A549 (cell line): ENCODE data around the gene CACTIN. TPM values are rescaled to one million over a fixed set of nuclear protein-coding genes. Genes with fewer than 3 reads are reported as not detected.
A peak's percentile ranks its signal among the peaks of the same experiment; 100 is the strongest.

ENCODE experiments used
- ATAC-seq, 2 experiments: fragments of 200-7000 bp in 1 of 2; fragments of >200 bp in 1 of 2; cut with Nextera tagmentation in 1 of 2; cut with Tn5 transposase in 1 of 2; 3 replicates each; pipeline versions ENCODE4 v1.8.0 to v1.9.1; 2018 to 2020; ENCODE audit warnings: mild to moderate bottlenecking in 1 of 2, moderate library complexity in 1 of 2
- CTCF ChIA-PET: fragments of 300-600 bp; sonication (Branson Sonifier 250); formaldehyde crosslinking; extraction: SDS; loops from one replicate; lab custom pipeline; 2021; ENCODE audit warnings: antibody characterized with exemption, inconsistent platforms; lab: Yijun Ruan, JAX
- POLR2A ChIA-PET: fragments of 350-600 bp; formaldehyde crosslinking; extraction: SDS; loops from one replicate; lab custom pipeline; 2021; ENCODE audit warnings: antibody characterized with exemption, inconsistent platforms; lab: Yijun Ruan, JAX
- DNase-seq, 2 experiments: peaks; one replicate each; pipeline versions ENCODE4 v3.0.0 to v3.0.0-alpha.2; 2011 to 2016; ENCODE audit warnings: low read depth in 1 of 2, low spot score in 1 of 2
- FAIRE-seq: peaks from 2 replicates; lab custom pipeline; 2011; peaks lifted over from hg19 to GRCh38; lab: Jason Lieb, UNC
- H3K27ac ChIP-seq, 2 experiments: fragments of >200 bp; sonication (Bioruptor Twin); formaldehyde crosslinking; 3 replicates each; pipeline ENCODE4 v1.5.1; 2016 to 2017
- H3K4me1 ChIP-seq: fragments of >200 bp; sonication (Bioruptor Twin); formaldehyde crosslinking; 3 replicates; pipeline ENCODE4 v1.6.1; 2016
- H3K4me2 ChIP-seq: fragments of >200 bp; sonication (Bioruptor Twin); formaldehyde crosslinking; 3 replicates; pipeline ENCODE4 v1.6.1; 2016
- H3K4me3 ChIP-seq: fragments of >200 bp; sonication (Bioruptor Twin); formaldehyde crosslinking; 3 replicates; pipeline ENCODE4 v1.5.1; 2016
- H3K9me3 ChIP-seq: fragments of >200 bp; sonication (Bioruptor Twin); formaldehyde crosslinking; 3 replicates; pipeline ENCODE4 v1.6.1; 2016
- BCL3 ChIP-seq: fragments of >200 bp; sonication (Bioruptor Twin); formaldehyde crosslinking; IDR thresholded peaks from 3 replicates; pipeline ENCODE4 v1.6.1; 2016
- CBX8 ChIP-seq: fragments of 200-600 bp; sonication (generic); IDR thresholded peaks from 2 replicates; pipeline ENCODE4 v1.6.1; 2016
- CEBPB ChIP-seq, 2 experiments: fragments of >200 bp in 1 of 2; sonication (Bioruptor Twin) in 1 of 2; formaldehyde crosslinking in 1 of 2; IDR thresholded peaks; 2 replicates each; pipeline ENCODE4 v1.6.1; 2012 to 2016
- CHD2 ChIP-seq: fragments of 150-350 bp; IDR thresholded peaks from 2 replicates; pipeline ENCODE4 v1.6.1; 2014; ENCODE audit warnings: low read length; ENCODE audit not compliant: partially characterized antibody
- CTCF ChIP-seq: fragments of >200 bp; sonication (Bioruptor Twin); formaldehyde crosslinking; IDR thresholded peaks from 3 replicates; pipeline ENCODE4 v1.5.1; 2016
- EHF ChIP-seq: fragments of 250-450 bp; sonication (Bioruptor Pico); IDR thresholded peaks from 2 replicates; pipeline ENCODE4 v1.5.0; 2020; ENCODE audit warnings: mild to moderate bottlenecking
- ESRRA ChIP-seq: fragments of 150-350 bp; IDR thresholded peaks from 2 replicates; pipeline ENCODE4 v1.6.1; 2014; ENCODE audit warnings: mild to moderate bottlenecking, low read length, borderline replicate concordance
- GATA3 ChIP-seq: IDR thresholded peaks from 2 replicates; pipeline ENCODE4 v1.6.1; 2012; ENCODE audit warnings: borderline replicate concordance
- HEYL ChIP-seq: fragments of 250-450 bp; sonication (Bioruptor Pico); IDR thresholded peaks from 2 replicates; pipeline ENCODE4 v1.8.0; 2021; ENCODE audit warnings: mild to moderate bottlenecking, moderate library complexity
- HOXA7 ChIP-seq: fragments of 250-450 bp; sonication (Bioruptor Pico); IDR thresholded peaks from 2 replicates; pipeline ENCODE4 v1.5.0; 2020; ENCODE audit warnings: mild to moderate bottlenecking, moderate library complexity
- HOXB5 ChIP-seq: fragments of 250-450 bp; sonication (Bioruptor Pico); IDR thresholded peaks from 2 replicates; pipeline ENCODE4 v1.5.0; 2020; ENCODE audit warnings: mild to moderate bottlenecking, moderate library complexity
- JUN ChIP-seq, 2 experiments: fragments of >200 bp; sonication (Bioruptor Twin); formaldehyde crosslinking; IDR thresholded peaks; 2 replicates in 1 of 2; 3 replicates in 1 of 2; pipeline ENCODE4 v1.6.1; 2016 to 2017
- JUNB ChIP-seq: fragments of >200 bp; sonication (Bioruptor Twin); formaldehyde crosslinking; IDR thresholded peaks from 2 replicates; pipeline ENCODE4 v1.6.1; 2016
- KDM1A ChIP-seq: fragments of 200-600 bp; sonication (generic); IDR thresholded peaks from 2 replicates; pipeline ENCODE4 v1.6.1; 2016; ENCODE audit warnings: low read depth, mild to moderate bottlenecking
- KDM5A ChIP-seq: fragments of 200-600 bp; sonication (generic); IDR thresholded peaks from 2 replicates; pipeline ENCODE4 v1.6.1; 2016; ENCODE audit warnings: antibody characterized with exemption, mild to moderate bottlenecking
- MAX ChIP-seq: IDR thresholded peaks from 2 replicates; pipeline ENCODE4 v1.6.1; 2012
- MAZ ChIP-seq: fragments of 150-350 bp; IDR thresholded peaks from 2 replicates; pipeline ENCODE4 v1.6.1; 2014; ENCODE audit warnings: antibody characterized with exemption, low read depth, low read length, borderline replicate concordance
- MYC ChIP-seq: IDR thresholded peaks from 2 replicates; pipeline ENCODE4 v1.6.1; 2012; ENCODE audit warnings: mild to moderate bottlenecking, inconsistent platforms, low read length, improper control_type of control experiment, borderline replicate concordance
- NPAS2 ChIP-seq: fragments of 250-450 bp; sonication (Bioruptor Pico); IDR thresholded peaks from 2 replicates; pipeline ENCODE4 v1.8.0; 2022; ENCODE audit warnings: mild to moderate bottlenecking, moderate library complexity, borderline replicate concordance
- NR3C1 ChIP-seq: fragments of >200 bp; sonication (Bioruptor Twin); formaldehyde crosslinking; IDR thresholded peaks from 3 replicates; pipeline ENCODE4 v1.6.1; 2017
- PHF8 ChIP-seq: fragments of 200-600 bp; sonication (generic); IDR thresholded peaks from 2 replicates; pipeline ENCODE4 v1.6.1; 2016; ENCODE audit warnings: low read depth, mild to moderate bottlenecking, antibody characterized with exemption, moderate library complexity, borderline replicate concordance
- POLR2A ChIP-seq: IDR thresholded peaks from 2 replicates; pipeline ENCODE4 v1.6.1; 2012; ENCODE audit warnings: mild to moderate bottlenecking, low read length
- POLR2AphosphoS2 ChIP-seq: conservative IDR thresholded peaks from 2 replicates; pipeline ENCODE4 v1.6.1; 2012; ENCODE audit warnings: low read length, improper control_type of control experiment, inconsistent platforms
- RAD21 ChIP-seq, 2 experiments: fragments of >200 bp in 1 of 2; sonication (Bioruptor Twin) in 1 of 2; formaldehyde crosslinking in 1 of 2; IDR thresholded peaks in 1 of 2; conservative IDR thresholded peaks in 1 of 2; 2 replicates in 1 of 2; 3 replicates in 1 of 2; pipeline ENCODE4 v1.6.1; 2012 to 2018; ENCODE audit warnings: inconsistent platforms in 1 of 2
- RCOR1 ChIP-seq: fragments of 150-350 bp; IDR thresholded peaks from 2 replicates; pipeline ENCODE4 v1.6.1; 2014; ENCODE audit warnings: antibody characterized with exemption, low read length, low read depth
- REST ChIP-seq: fragments of 200-600 bp; sonication (generic); IDR thresholded peaks from 2 replicates; pipeline ENCODE4 v1.6.1; 2016; ENCODE audit warnings: antibody characterized with exemption, mild to moderate bottlenecking, moderate library complexity
- RFX5 ChIP-seq: fragments of 450-650 bp; IDR thresholded peaks from 2 replicates; pipeline ENCODE4 v1.7.1; 2014; ENCODE audit warnings: antibody characterized with exemption, mild to moderate bottlenecking, moderate library complexity
- RNF2 ChIP-seq: fragments of 200-600 bp; sonication (generic); IDR thresholded peaks from 2 replicates; pipeline ENCODE4 v1.6.1; 2016; ENCODE audit warnings: low read depth, mild to moderate bottlenecking, antibody characterized with exemption, moderate library complexity, borderline replicate concordance
- SMC3 ChIP-seq: fragments of >200 bp; sonication (Bioruptor Twin); formaldehyde crosslinking; IDR thresholded peaks from 3 replicates; pipeline ENCODE4 v1.6.1; 2018; ENCODE audit warnings: inconsistent platforms
- SREBF2 ChIP-seq: fragments of 450-650 bp; IDR thresholded peaks from 2 replicates; pipeline ENCODE4 v1.6.1; 2014; ENCODE audit warnings: mild to moderate bottlenecking, moderate library complexity
- TFCP2L1 ChIP-seq: fragments of 250-450 bp; sonication (Bioruptor Pico); IDR thresholded peaks from 2 replicates; pipeline ENCODE4 v1.5.0; 2021; ENCODE audit warnings: mild to moderate bottlenecking
- USF2 ChIP-seq: fragments of 450-650 bp; IDR thresholded peaks from 2 replicates; pipeline ENCODE4 v1.6.1; 2014; ENCODE audit warnings: antibody characterized with exemption
- ZNF302 ChIP-seq: fragments of 250-450 bp; sonication (Bioruptor Pico); IDR thresholded peaks from 2 replicates; pipeline ENCODE4 v1.9.0; 2021; ENCODE audit warnings: inconsistent platforms, mild to moderate bottlenecking, moderate library complexity
- WGBS: methylation state at CpG from one replicate; pipeline ENCODE4 v1.1.6; 2017; ENCODE audit errors: missing lambda C conversion rate; 5-methylcytosine and 5-hydroxymethylcytosine counted together
- polyA minus RNA-seq: library from RNA; depleted of rRNA, polyadenylated mRNA; stranded (reverse); fragments of >200 nt; gene quantifications from 2 replicates; pipeline ENCODE4 v1.2.3, GENCODE V29; 2011; rRNA and poly(A)+ RNA removed
- polyA plus RNA-seq, 4 experiments: library from polyadenylated mRNA; depleted of rRNA in 3 of 4; stranded (reverse); fragments of >200 nt; fragmentation: RNase III in 1 of 4; extraction: RNeasy Plus Mini Kit Qiagen cat#74134 plus additional on column Dnase treatment in 1 of 4; gene quantifications; 2 replicates in 3 of 4; 3 replicates in 1 of 4; pipeline ENCODE4 v1.2.3, GENCODE V29; 2011 to 2017

The CACTIN gene
- polyA plus RNA-seq (2011; rRNA removed) (6.4 and 8.3 TPM in 2 replicates), polyA plus RNA-seq (2017; fragmentation: RNase III; extraction: RNeasy Plus Mini Kit Qiagen cat#74134 plus additional on column Dnase treatment) (14.6 to 15.3 TPM (median 14.9 TPM) in 3 replicates), polyA minus RNA-seq (5.4 and 8.2 TPM in 2 replicates)
- polyA plus RNA-seq (2012; cell fraction: cytosol; rRNA removed), result 21.6 and 28.8 TPM in 2 replicates
- 44.9 and 67.0 TPM in 2 replicates for polyA plus RNA-seq (2012; cell fraction: nucleus; rRNA removed)

GRCh38 chr19:3626473-3627350, at the start of gene CACTIN:
CACTIN (minus strand) TSS chr19:3626790; CDS start chr19:3626762, 28 bp downstream.
- ATAC-seq, result peak; percentile 92 to 96
- FAIRE-seq, result peak; percentile 78
- peak within 1 kb of the TSS; percentile 88 to 96 for H3K27ac ChIP-seq
- ChIA-PET POLR2A (no interaction called here), CTCF (interaction anchor here (1.2 to 3.4 kb wide), 2 partner anchors 30 to 82 kb away, joined by 3 to 8 read pairs; no protein-coding TSS in a partner anchor)
- peaks cover 10% of the 10 kb centered on the region; the same call in 2 of the 3 replicates for H3K4me1 ChIP-seq
- peak within 1 kb of the TSS; percentile 97 for H3K4me2 ChIP-seq
- DNase-seq, result peak; percentile 97 to 98
- no peaks in the 10 kb centered on the region for H3K9me3 ChIP-seq
- 2% methylated on average over 15 of the region's 80 CpGs for WGBS
- H3K4me3 ChIP-seq, result peak within 1 kb of the TSS; percentile 97
- TF ChIP-seq REST, result no peak
- TF ChIP-seq CBX8, result no peak
- no peak for TF ChIP-seq SMC3
- no peak for TF ChIP-seq TFCP2L1 (CRISPR knock-in tag)
- TF ChIP-seq NR3C1, result no peak
- TF ChIP-seq HOXB5 (CRISPR knock-in tag), result no peak
- no peak for TF ChIP-seq JUNB
- no peak for TF ChIP-seq RAD21 (conservative IDR thresholded peaks at IDR 0.05 in 1 of 2, IDR thresholded peaks at IDR 0.05 in 1 of 2)
- no peak for TF ChIP-seq HEYL
- TF ChIP-seq POLR2AphosphoS2, result no peak
- TF ChIP-seq HOXA7 (CRISPR knock-in tag), result no peak
- TF ChIP-seq MAX, result peak; percentile 68
- TF ChIP-seq CEBPB (IDR thresholded peaks at IDR 0.05), result no peak
- no peak for TF ChIP-seq EHF (CRISPR knock-in tag)
- TF ChIP-seq PHF8, result peak; percentile 91; the same call in 1 of the 2 replicates
- no peak for TF ChIP-seq CHD2
- no peak for TF ChIP-seq SREBF2
- no peak for TF ChIP-seq RCOR1
- no peak; the same call in 1 of the 2 replicates for TF ChIP-seq GATA3
- peak; percentile 50; the same call in 1 of the 2 replicates for TF ChIP-seq RFX5
- peak; percentile 85 to 98 for TF ChIP-seq JUN (IDR thresholded peaks at IDR 0.05)
- 0 out of 2 replicates have a peak, but pooled peaks have one; percentile 3 for TF ChIP-seq USF2
- TF ChIP-seq ZNF302 (CRISPR knock-in tag), result no peak
- peak; percentile 63; the same call in 1 of the 2 replicates for TF ChIP-seq MYC
- no peak for TF ChIP-seq NPAS2 (CRISPR knock-in tag)
- no peak for TF ChIP-seq KDM1A
- 0 out of 2 replicates have a peak, but pooled peaks have one; percentile 40 for TF ChIP-seq MAZ
- TF ChIP-seq ESRRA, result no peak
- no peak for TF ChIP-seq CTCF
- TF ChIP-seq KDM5A, result peak; percentile 84
- TF ChIP-seq BCL3, result 0 out of 3 replicates have a peak, but pooled peaks have one; percentile 43
- TF ChIP-seq POLR2A, result peak; percentile 80
- TF ChIP-seq RNF2, result no peak
